SK-N-MC (cell line): ENCODE data around the gene RYR2.

ENCODE experiments used
- EZH2 ChIP-seq: fragments of 200-600 bp; sonication (generic); IDR thresholded peaks from one replicate; pipeline ENCODE4 v1.6.1; 2017; ENCODE audit warnings: antibody characterized with exemption
- FOXP2 ChIP-seq: optimal IDR thresholded peaks from 2 replicates; pipeline ENCODE3; 2011; ENCODE audit warnings: mild to moderate bottlenecking, moderate library complexity; ENCODE audit not compliant: insufficient read depth; ENCODE audit errors: extremely low read length, control extremely low read depth
- POLR2AphosphoS5 ChIP-seq: IDR thresholded peaks from 2 replicates; pipeline ENCODE4 v1.6.1; 2012; ENCODE audit warnings: mild to moderate bottlenecking, low read depth, low read length, borderline replicate concordance

GRCh38 chr1:237858992-237859391 lies 817.0 kb downstream of the RYR2 start:
- no peak for TF ChIP-seq POLR2AphosphoS5
- TF ChIP-seq EZH2, result no peak
- no peak for TF ChIP-seq FOXP2
